K562 (cell line): ENCODE measurements around the gene NUSAP1. TPM values are rescaled to one million over a fixed set of nuclear protein-coding genes. Genes with fewer than 3 reads are reported as not detected.
"Not testable (repeated sequence)": the region's sequence is repeated elsewhere in the genome, so short reads cannot be mapped to it uniquely, and the experiment has no call there.

ENCODE experiments used
- ATAC-seq: fragments of 200-7000 bp; cut with Tn5 transposase; 3 replicates; pipeline ENCODE4 v1.9.1; 2020; ENCODE audit warnings: moderate library complexity
- BruUV-seq: library from RNA; stranded (reverse); fragments of 400-500 nt; replicated peaks from 2 replicates; lab custom pipeline; 2021; lab: Mats Ljungman, UMichigan
- CTCF ChIA-PET: fragments of 300-600 bp; formaldehyde crosslinking; extraction: SDS; loops from one replicate; lab custom pipeline; 2021; ENCODE audit warnings: low intra/inter-chr PET ratio; lab: Yijun Ruan, JAX
- POLR2A ChIA-PET: fragments of 300-600, 350-650 bp; sonication (Branson Sonifier 250); formaldehyde crosslinking; extraction: SDS; loops from one replicate; lab custom pipeline; 2021; ENCODE audit warnings: antibody characterized with exemption, inconsistent platforms; lab: Yijun Ruan, JAX
- DNase-seq, 4 experiments: peaks; one replicate each; pipeline versions ENCODE4 v3.0.0 to v3.0.0-alpha.2; 2011 to 2018; ENCODE audit warnings: low spot score in 3 of 4, mixed read lengths in 3 of 4; ENCODE audit errors: extremely low read depth in 1 of 4
- FAIRE-seq: peaks from 2 replicates; lab custom pipeline; 2011; peaks lifted over from hg19 to GRCh38; lab: Jason Lieb, UNC
- H2AFZ ChIP-seq: 2 replicates; pipeline ENCODE4 v1.6.0; 2011; ENCODE audit warnings: low read depth, low read length, control low read depth, inconsistent platforms
- H3K27ac ChIP-seq: fragments of 200-600 bp; 3 replicates; pipeline ENCODE4 v1.8.0; 2011; ENCODE audit warnings: low read depth, mild to moderate bottlenecking, control low read depth, inconsistent platforms, low read length, moderate library complexity, mixed read lengths; ENCODE audit errors: extremely low read depth
- H3K27me3 ChIP-seq, 2 experiments: fragments of 300-600 bp in 1 of 2; 2 replicates in 1 of 2; 3 replicates in 1 of 2; pipeline versions ENCODE4 v1.6.0 to v1.8.0; 2011; ENCODE audit warnings: inconsistent platforms in 2 of 2, low read length in 2 of 2, mild to moderate bottlenecking in 1 of 2, mixed read lengths in 1 of 2, moderate library complexity in 1 of 2; ENCODE audit not compliant: control insufficient read depth in 2 of 2, insufficient read depth in 2 of 2
- H3K36me3 ChIP-seq: fragments of 300-600 bp; 3 replicates; pipeline ENCODE4 v1.8.0; 2011; ENCODE audit warnings: mild to moderate bottlenecking, low read length, inconsistent platforms; ENCODE audit not compliant: control insufficient read depth, insufficient read depth
- H3K4me1 ChIP-seq, 2 experiments: fragments of 200-600 bp in 1 of 2; replicated peaks in 1 of 2; 2 replicates in 1 of 2; 3 replicates in 1 of 2; pipeline versions ENCODE4 v1.5.1 to v1.8.0; 2011; ENCODE audit warnings: inconsistent platforms in 2 of 2, low read length in 2 of 2, mild to moderate bottlenecking in 1 of 2, mixed read lengths in 1 of 2, moderate library complexity in 1 of 2; ENCODE audit not compliant: control insufficient read depth in 2 of 2, insufficient read depth in 2 of 2
- H3K4me2 ChIP-seq: 2 replicates; pipeline ENCODE4 v1.6.1; 2011; ENCODE audit warnings: low read length, control low read depth, inconsistent platforms, mixed read lengths; ENCODE audit not compliant: insufficient read depth
- H3K4me3 ChIP-seq: fragments of 200-600 bp; sonication (generic), shearing (Covaris generic); 2 replicates; pipeline ENCODE4 v1.5.1; 2016; ENCODE audit warnings: control low read depth, inconsistent platforms
- H3K79me2 ChIP-seq: fragments of 200-600 bp; 3 replicates; pipeline ENCODE4 v1.8.0; 2011; ENCODE audit warnings: low read length, inconsistent platforms; ENCODE audit not compliant: control insufficient read depth, insufficient read depth
- H3K9ac ChIP-seq, 2 experiments: 2 replicates each; pipeline versions ENCODE4 v1.6.0 to v1.6.1; 2011; ENCODE audit warnings: low read depth in 2 of 2, low read length in 2 of 2, control low read depth in 1 of 2, inconsistent platforms in 1 of 2, mild to moderate bottlenecking in 1 of 2, mixed read lengths in 1 of 2; ENCODE audit not compliant: insufficient read depth in 1 of 2
- H3K9me1 ChIP-seq: one replicate; pipeline ENCODE4 v1.6.0; 2011; ENCODE audit warnings: inconsistent platforms, mild to moderate bottlenecking, low read length, moderate library complexity; ENCODE audit not compliant: control insufficient read depth, insufficient read depth
- H3K9me3 ChIP-seq: replicated peaks from 2 replicates; pipeline ENCODE4 v1.5.1; 2011; ENCODE audit warnings: low read depth, low read length, inconsistent platforms; ENCODE audit not compliant: control insufficient read depth, insufficient read depth
- H4K20me1 ChIP-seq: replicated peaks from 2 replicates; pipeline ENCODE4 v1.6.1; 2011; ENCODE audit warnings: low read length, inconsistent platforms, mixed read lengths; ENCODE audit not compliant: control insufficient read depth, insufficient read depth
- ATF7 ChIP-seq: fragments of 450-650 bp; IDR thresholded peaks from 2 replicates; pipeline ENCODE4 v1.7.1; 2014; ENCODE audit warnings: mild to moderate bottlenecking, moderate library complexity
- DLX4 ChIP-seq: fragments of 250-450 bp; sonication (Bioruptor Pico); IDR thresholded peaks from 2 replicates; pipeline ENCODE4 v1.6.1; 2021; ENCODE audit warnings: mild to moderate bottlenecking
- E2F3 ChIP-seq: fragments of 250-450 bp; sonication (Bioruptor Pico); IDR thresholded peaks from 2 replicates; pipeline ENCODE4 v1.4.0; 2020; ENCODE audit warnings: mild to moderate bottlenecking
- JUN ChIP-seq, 2 experiments: sonication (generic) in 1 of 2; formaldehyde crosslinking in 1 of 2; IDR thresholded peaks; 2 replicates each; pipeline versions ENCODE4 v1.6.1 to v1.8.0; 2012 to 2022; ENCODE audit warnings: borderline replicate concordance in 2 of 2, mild to moderate bottlenecking in 2 of 2, improper control_type of control experiment in 1 of 2, low read depth in 1 of 2, low read length in 1 of 2, missing genetic modification reagents in 1 of 2
- KLF10 ChIP-seq: fragments of 250-450 bp; sonication (Bioruptor Pico); IDR thresholded peaks from 2 replicates; pipeline ENCODE4 v1.6.1; 2021; ENCODE audit warnings: matching md5 sums
- NEUROD1 ChIP-seq: fragments of 150-350 bp; IDR thresholded peaks from 2 replicates; pipeline ENCODE4 v1.6.1; 2014; ENCODE audit warnings: borderline replicate concordance, low read length, low read depth; ENCODE audit not compliant: partially characterized antibody
- SAP30 ChIP-seq: fragments of 200-600 bp; sonication (generic); IDR thresholded peaks from 2 replicates; pipeline ENCODE4 v1.6.1; 2012; ENCODE audit warnings: borderline replicate concordance, low read depth, mild to moderate bottlenecking, moderate library complexity, low read length, control low read depth, inconsistent platforms; ENCODE audit not compliant: insufficient read depth, poor library complexity, severe bottlenecking
- STAT6 ChIP-seq: sonication (generic); formaldehyde crosslinking; IDR thresholded peaks from 2 replicates; pipeline ENCODE4 v1.8.1; 2023; ENCODE audit warnings: mild to moderate bottlenecking, missing genetic modification reagents
- ZNF124 ChIP-seq: sonication (generic); formaldehyde crosslinking; IDR thresholded peaks from 2 replicates; pipeline ENCODE4 v1.8.1; 2022; ENCODE audit warnings: missing genetic modification reagents
- ZNF134 ChIP-seq: fragments of 250-450 bp; sonication (Bioruptor Pico); conservative IDR thresholded peaks from 2 replicates; pipeline ENCODE4 v1.4.0; 2020
- ZSCAN32 ChIP-seq: fragments of 450-650 bp; formaldehyde crosslinking; IDR thresholded peaks from 2 replicates; pipeline ENCODE4 v1.4.0; 2020; ENCODE audit warnings: mild to moderate bottlenecking, moderate library complexity
- ZZZ3 ChIP-seq: fragments of 450-650 bp; IDR thresholded peaks from 2 replicates; pipeline ENCODE4 v1.6.1; 2016; ENCODE audit warnings: antibody characterized with exemption, mild to moderate bottlenecking, moderate library complexity
- WGBS: fragments of 100-300 bp; shearing (Covaris generic); methylation state at CpG from one replicate; pipeline ENCODE4 v1.1.6; 2016; ENCODE audit warnings: low coverage, mixed read lengths; ENCODE audit not compliant: insufficient coverage; ENCODE audit errors: missing lambda C conversion rate; 5-methylcytosine and 5-hydroxymethylcytosine counted together
- in situ Hi-C: fragments of 300-500 bp; cut with MboI; formaldehyde crosslinking; loops from 4 replicates; pipeline ENCODE4 v1.15.0; 2018; ENCODE audit warnings: inconsistent platforms, mixed read lengths
- intact Hi-C: fragments of 100-400 bp; cut with micrococcal nuclease; formaldehyde crosslinking; loops from 2 replicates; pipeline ENCODE4 v1.14.2; 2022
- polyA plus RNA-seq, 8 experiments: library from polyadenylated mRNA; depleted of rRNA in 4 of 8; stranded (reverse) in 5 of 8; unstranded in 3 of 8; fragments of >200 nt; fragmentation: Nextera tagmentation in 2 of 8; fragmentation: Illumina TruSeq in 1 of 8; extraction: Ambion mirVana in 2 of 8; extraction: Trizol in 1 of 8; gene quantifications; 2 replicates each; pipeline versions ENCODE4 v1.2.1 to v1.2.3, GENCODE V29; 2011 to 2014; ENCODE audit warnings: inconsistent platforms in 1 of 8, missing spikeins in 1 of 8
- total RNA-seq, 7 experiments: library from RNA; depleted of rRNA in 6 of 7; stranded (reverse); fragments of >200 nt in 6 of 7; fragmentation: Illumina TruSeq in 2 of 7; extraction: Trizol in 2 of 7; gene quantifications; 2 replicates each; pipeline versions ENCODE4 v1.2.1 to v1.2.3, GENCODE V29; 2011 to 2021; ENCODE audit warnings: low replicate concordance in 1 of 7

Gene NUSAP1
- total and polyA plus RNA-seq, 9 of the 15 experiments (the other 6 are each of a cell fraction or from before 2014, with no cell fraction given), result 119 to 266 (median 227) TPM

GRCh38 chr15:41309226-41309905 is 23.3 kb upstream of the NUSAP1 start (continued):
- TF ChIP-seq DLX4 (CRISPR knock-in tag) (no peak), KLF10 (CRISPR knock-in tag) (no peak), STAT6 (CRISPR knock-in tag) (no peak), ZNF134 (CRISPR knock-in tag) (no peak), ZNF124 (CRISPR knock-in tag) (no peak), ZZZ3 (no peak), ATF7 (no peak), SAP30 (no peak), NEUROD1 (no peak), ZSCAN32 (CRISPR knock-in tag) (no peak), E2F3 (CRISPR knock-in tag) (no peak), JUN (IDR thresholded peaks at IDR 0.05; ENCODE audit: borderline replicate concordance, low read depth, low read length) (no peak), JUN (CRISPR knock-in tag; IDR thresholded peaks at IDR 0.05; ENCODE audit: borderline replicate concordance) (no peak)

- intact Hi-C loops, H3K9me3 ChIP-seq, H3K79me2 ChIP-seq, H3K4me1 ChIP-seq, H3K27me3 ChIP-seq, H3K27ac ChIP-seq, FAIRE-seq, CTCF ChIA-PET, H3K4me2 ChIP-seq, H3K9ac ChIP-seq, H3K9me1 ChIP-seq, ATAC-seq, H3K4me3 ChIP-seq, BruUV-seq, DNase-seq, POLR2A ChIA-PET, H2AFZ ChIP-seq, H4K20me1 ChIP-seq, in situ Hi-C loops: not testable (repeated sequence)
- peaks cover 32% of the 10 kb centered on the region; the same call in 1 of the 3 replicates for H3K36me3 ChIP-seq
- WGBS, result 96% methylated on average over 12 of the region's 39 CpGs
Observed at GRCh38 chr15:41320805-41321330, 11.8 kb upstream of the NUSAP1 start.
